ENCODE measurements around the gene MEIS3.

MEIS3 gene

GRCh38 chr19:47419030-47419783 is at the start of gene MEIS3:
Gene MEIS3, minus strand, starts transcription at chr19:47419527. Its CDS starts 446 bp downstream, at chr19:47419081.
- no peak for DNase-seq (ENCODE audit: low read depth)

- no peak for DNase-seq (ENCODE audit: low read depth)
These were observed 48.6 kb upstream of the MEIS3 start for GRCh38 chr19:47467914-47468313.

GRCh38 chr19:47465957-47466356 is 46.6 kb upstream of the MEIS3 start:
- no peak for DNase-seq (ENCODE audit: low read depth)

GRCh38 chr19:47464675-47465419 is 45.5 kb upstream of the MEIS3 start:
- DNase-seq (ENCODE audit: low read depth), result no peak

GRCh38 chr19:47461876-47462275 is 42.5 kb upstream of the MEIS3 start:
- DNase-seq (ENCODE audit: low read depth), result no peak

- DNase-seq (ENCODE audit: low read depth), result no peak
These were observed 40.1 kb upstream of the MEIS3 start for GRCh38 chr19:47459477-47459876.

GRCh38 chr19:47458672-47459071 is 39.3 kb upstream of the MEIS3 start:
- no peak for DNase-seq (ENCODE audit: low read depth)

GRCh38 chr19:47456721-47457474 is 37.6 kb upstream of the MEIS3 start:
- no peak for DNase-seq (ENCODE audit: low read depth)

- no peak for DNase-seq (ENCODE audit: low read depth)
These were observed 31.2 kb upstream of the MEIS3 start for GRCh38 chr19:47450478-47450877.

GRCh38 chr19:47448360-47448727 is 29.0 kb upstream of the MEIS3 start:
- DNase-seq (ENCODE audit: low read depth), result no peak

GRCh38 chr19:47447470-47448359 is 28.4 kb upstream of the MEIS3 start:
- peak; percentile 14 for DNase-seq (ENCODE audit: low read depth)

GRCh38 chr19:47446534-47447469 is 27.5 kb upstream of the MEIS3 start:
- DNase-seq (ENCODE audit: low read depth), result no peak

GRCh38 chr19:47445937-47446402 is 26.6 kb upstream of the MEIS3 start:
- DNase-seq (ENCODE audit: low read depth), result peak; percentile 51

GRCh38 chr19:47445527-47445926 is 26.2 kb upstream of the MEIS3 start:
- DNase-seq (ENCODE audit: low read depth), result no peak

GRCh38 chr19:47444388-47444821 is 25.1 kb upstream of the MEIS3 start:
- DNase-seq (ENCODE audit: low read depth), result no peak

- DNase-seq (ENCODE audit: low read depth), result no peak
These were observed 24.0 kb upstream of the MEIS3 start for GRCh38 chr19:47443331-47443730.

GRCh38 chr19:47438793-47439220 is 19.5 kb upstream of the MEIS3 start:
- DNase-seq (ENCODE audit: low read depth), result no peak

- no peak for DNase-seq (ENCODE audit: low read depth)
These were observed 18.2 kb upstream of the MEIS3 start for GRCh38 chr19:47437500-47437899.

- DNase-seq (ENCODE audit: low read depth), result no peak
These were observed 17.5 kb upstream of the MEIS3 start for GRCh38 chr19:47436712-47437401.
